IPS-18a (cell line): Measurements from ENCODE around the gene RPS17.

Experiments
- H3K27ac ChIP-seq: one replicate; pipeline ENCODE4 v1.5.1; 2013; ENCODE audit warnings: low read length
- H3K27me3 ChIP-seq: one replicate; pipeline ENCODE4 v1.6.1; 2013; ENCODE audit warnings: mild to moderate bottlenecking, low read length; ENCODE audit not compliant: control insufficient read depth, insufficient read depth
- H3K36me3 ChIP-seq: one replicate; pipeline ENCODE4 v1.6.1; 2013; ENCODE audit warnings: low read depth, low read length; ENCODE audit not compliant: control insufficient read depth
- H3K4me1 ChIP-seq: one replicate; pipeline ENCODE4 v1.6.1; 2013; ENCODE audit warnings: low read depth, low read length; ENCODE audit not compliant: control insufficient read depth
- H3K4me3 ChIP-seq: one replicate; pipeline ENCODE4 v1.5.1; 2013; ENCODE audit warnings: low read length
- H3K9ac ChIP-seq: one replicate; pipeline ENCODE4 v1.6.1; 2013; ENCODE audit warnings: mild to moderate bottlenecking, low read length, moderate library complexity
- H3K9me3 ChIP-seq: one replicate; pipeline ENCODE4 v1.6.1; 2013; ENCODE audit warnings: low read depth, low read length; ENCODE audit not compliant: control insufficient read depth

The RPS17 gene

GRCh38 chr15:82567661-82568060, 27.4 kb upstream of the RPS17 start:
- H3K36me3 ChIP-seq = no peaks in the 10 kb centered on the region
- peaks cover 12% of the 10 kb centered on the region for H3K4me1 ChIP-seq

DNA sequence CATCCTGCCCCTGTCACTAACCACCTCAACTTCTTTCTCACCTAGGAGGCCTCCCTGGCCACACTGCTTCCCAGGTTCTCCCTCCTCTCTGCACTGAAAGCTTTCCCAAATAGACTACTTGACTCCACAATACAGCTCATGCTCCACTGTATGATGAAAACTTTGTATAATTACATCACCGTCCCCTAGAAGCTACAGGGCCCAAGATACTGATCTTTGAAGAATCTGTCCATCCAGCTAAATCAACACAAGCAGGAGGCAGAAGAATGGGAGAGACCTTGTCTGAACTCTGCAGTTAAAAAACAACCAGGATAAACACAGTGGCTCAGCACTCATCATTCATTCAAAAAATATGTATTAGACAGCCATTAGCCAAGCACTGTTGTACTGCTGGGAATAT, 26.4 kb upstream of the RPS17 start:
- Histone ChIP-seq H3K27me3 (no peaks in the 10 kb centered on the region), H3K4me3 (no peak overlapping the region), H3K9ac (no peak overlapping the region), H3K4me1 (peaks cover 12% of the 10 kb centered on the region), H3K36me3 (no peaks in the 10 kb centered on the region), H3K27ac (no peak overlapping the region), H3K9me3 (no peaks in the 10 kb centered on the region)

More at GRCh38 chr15:82567661-82568060, 27.4 kb upstream of the RPS17 start:
- H3K4me3 ChIP-seq = no peak overlapping the region
- H3K9me3 ChIP-seq = no peaks in the 10 kb centered on the region
- H3K9ac ChIP-seq = no peak overlapping the region
- H3K27ac ChIP-seq = no peak overlapping the region
- no peaks in the 10 kb centered on the region for H3K27me3 ChIP-seq

GRCh38 chr15:82558502-82558901, 18.2 kb upstream of the RPS17 start:
- no peak overlapping the region for H3K4me3 ChIP-seq
- no peaks in the 10 kb centered on the region for H3K36me3 ChIP-seq
- no peak overlapping the region for H3K9ac ChIP-seq
- H3K9me3 ChIP-seq = no peaks in the 10 kb centered on the region
- no peaks in the 10 kb centered on the region for H3K4me1 ChIP-seq
- H3K27ac ChIP-seq = no peak overlapping the region
- no peaks in the 10 kb centered on the region for H3K27me3 ChIP-seq

- Histone ChIP-seq H3K9ac (no peak overlapping the region), H3K4me1 (no peaks in the 10 kb centered on the region), H3K27ac (no peak overlapping the region), H3K36me3 (no peaks in the 10 kb centered on the region), H3K9me3 (no peaks in the 10 kb centered on the region), H3K4me3 (no peak overlapping the region), H3K27me3 (no peaks in the 10 kb centered on the region)
These were observed 16.2 kb upstream of the RPS17 start for GRCh38 chr15:82556315-82557035.

DNA sequence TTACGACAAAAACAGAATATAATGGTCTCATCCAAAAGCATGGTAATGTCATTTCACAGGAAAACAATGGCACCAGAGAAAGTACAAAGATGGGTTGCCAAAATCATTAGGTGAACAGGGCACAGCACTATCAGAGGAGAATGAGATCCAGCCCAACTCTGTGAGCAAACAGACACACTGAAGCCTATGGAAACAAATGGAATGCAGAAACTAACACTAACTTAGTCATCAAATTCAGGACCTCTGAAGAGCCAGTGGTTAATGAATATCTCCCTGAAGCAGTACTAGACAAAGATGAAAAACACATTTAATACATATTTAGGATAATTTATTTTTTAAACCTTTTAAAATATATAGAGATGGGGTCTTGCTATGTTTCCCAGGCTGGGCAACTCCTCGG, 14.6 kb upstream of the RPS17 start:
- Histone ChIP-seq H3K4me1 (no peaks in the 10 kb centered on the region), H3K4me3 (no peak overlapping the region), H3K27me3 (no peaks in the 10 kb centered on the region), H3K36me3 (no peaks in the 10 kb centered on the region), H3K9ac (no peak overlapping the region), H3K27ac (no peak overlapping the region), H3K9me3 (no peaks in the 10 kb centered on the region)

DNA sequence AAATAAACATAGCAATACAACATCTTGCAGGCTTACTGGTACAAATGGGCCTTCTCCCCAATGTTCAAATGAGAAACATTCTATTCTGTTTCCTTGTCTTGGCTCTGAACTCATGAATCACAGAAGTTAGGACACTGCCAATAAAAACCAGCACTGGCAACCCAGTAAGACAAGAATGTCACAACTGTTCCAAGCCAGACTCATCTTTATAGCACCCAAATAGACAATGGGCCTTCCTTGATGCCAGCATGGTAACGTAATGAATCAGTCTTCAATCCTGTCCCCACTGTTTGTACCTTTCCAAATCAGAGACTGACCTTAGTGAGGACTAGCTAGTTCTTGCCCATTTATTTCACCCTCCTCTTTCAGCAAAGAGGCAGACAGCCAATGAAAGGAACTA, 14.1 kb upstream of the RPS17 start:
- H3K36me3 ChIP-seq = no peaks in the 10 kb centered on the region
- no peaks in the 10 kb centered on the region for H3K9me3 ChIP-seq
- H3K4me1 ChIP-seq = no peaks in the 10 kb centered on the region
- H3K4me3 ChIP-seq = no peak overlapping the region
- H3K27me3 ChIP-seq = no peaks in the 10 kb centered on the region
- H3K27ac ChIP-seq = no peak overlapping the region
- H3K9ac ChIP-seq = no peak overlapping the region

- Histone ChIP-seq H3K27me3 (no peaks in the 10 kb centered on the region), H3K9me3 (no peaks in the 10 kb centered on the region), H3K9ac (no peak overlapping the region)
These were observed 13.6 kb upstream of the RPS17 start for GRCh38 chr15:82553846-82554245.

GRCh38 chr15:82552861-82553260, 12.6 kb upstream of the RPS17 start:
- H3K36me3 ChIP-seq = no peaks in the 10 kb centered on the region

More at GRCh38 chr15:82553846-82554245, 13.6 kb upstream of the RPS17 start:
- no peaks in the 10 kb centered on the region for H3K36me3 ChIP-seq
- no peaks in the 10 kb centered on the region for H3K4me1 ChIP-seq
- no peak overlapping the region for H3K27ac ChIP-seq
- no peak overlapping the region for H3K4me3 ChIP-seq

GRCh38 chr15:82551646-82552247, 11.5 kb upstream of the RPS17 start:
- Histone ChIP-seq H3K27ac (no peak overlapping the region), H3K36me3 (no peaks in the 10 kb centered on the region), H3K4me3 (no peak overlapping the region), H3K9ac (no peak overlapping the region), H3K4me1 (no peaks in the 10 kb centered on the region), H3K27me3 (no peaks in the 10 kb centered on the region), H3K9me3 (no peaks in the 10 kb centered on the region)

More at GRCh38 chr15:82552861-82553260, 12.6 kb upstream of the RPS17 start:
- no peak overlapping the region for H3K27ac ChIP-seq
- H3K4me3 ChIP-seq = no peak overlapping the region
- H3K4me1 ChIP-seq = no peaks in the 10 kb centered on the region
- no peak overlapping the region for H3K9ac ChIP-seq
- no peaks in the 10 kb centered on the region for H3K9me3 ChIP-seq
- H3K27me3 ChIP-seq = no peaks in the 10 kb centered on the region

- Histone ChIP-seq H3K4me1 (no peaks in the 10 kb centered on the region), H3K27me3 (no peaks in the 10 kb centered on the region), H3K36me3 (no peaks in the 10 kb centered on the region), H3K9me3 (no peaks in the 10 kb centered on the region), H3K9ac (no peak overlapping the region), H3K27ac (no peak overlapping the region), H3K4me3 (no peak overlapping the region)
These were observed 9.0 kb upstream of the RPS17 start for GRCh38 chr15:82549199-82549665.

DNA sequence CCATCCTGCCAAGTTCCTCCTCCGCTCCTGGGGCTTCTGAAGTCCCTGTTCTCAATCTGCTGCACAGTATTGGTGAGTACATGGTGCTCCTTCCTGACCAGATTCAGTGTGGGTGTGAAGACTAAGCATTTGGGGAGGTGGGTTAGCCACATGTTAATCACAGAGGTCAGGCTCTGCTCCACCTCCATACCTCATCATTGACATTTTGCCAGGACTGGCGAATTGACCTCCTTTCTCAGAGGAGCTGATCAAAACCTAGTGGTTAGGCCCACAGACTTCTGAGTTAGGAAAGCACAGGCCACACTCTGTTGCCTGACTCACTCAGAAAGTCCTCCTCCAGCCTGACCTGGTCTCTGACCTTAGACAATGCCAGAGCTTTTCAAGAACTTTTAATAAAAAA, 8.4 kb upstream of the RPS17 start:
- no peak overlapping the region for H3K27ac ChIP-seq
- H3K27me3 ChIP-seq = no peaks in the 10 kb centered on the region
- H3K4me1 ChIP-seq = peaks cover under 1% of the 10 kb centered on the region
- no peak overlapping the region for H3K4me3 ChIP-seq
- H3K9ac ChIP-seq = no peak overlapping the region
- H3K36me3 ChIP-seq = no peaks in the 10 kb centered on the region
- H3K9me3 ChIP-seq = no peaks in the 10 kb centered on the region

GRCh38 chr15:82545478-82545877, 5.2 kb upstream of the RPS17 start:
- no peak overlapping the region for H3K27ac ChIP-seq
- H3K36me3 ChIP-seq = no peaks in the 10 kb centered on the region
- H3K9ac ChIP-seq = no peak overlapping the region
- H3K27me3 ChIP-seq = no peaks in the 10 kb centered on the region
- H3K9me3 ChIP-seq = no peaks in the 10 kb centered on the region
- peaks cover 11% of the 10 kb centered on the region for H3K4me1 ChIP-seq
- H3K4me3 ChIP-seq = no peak overlapping the region
